Body of pancreas (tissue), 4 donors: Measurements from ENCODE around the gene TPO.

Experiments
- CTCF ChIP-seq, 7 experiments: fragments of 450-650 bp in 4 of 7; fragments of 200-600 bp in 3 of 7; sonication (generic) in 3 of 7; IDR thresholded peaks; one replicate each; pipeline ENCODE4 v1.5.1; 2016 to 2019; ENCODE audit warnings: antibody characterized with exemption in 7 of 7
- POLR2A ChIP-seq, 3 donors: fragments of 450-650 bp; IDR thresholded peaks; one replicate each; pipeline ENCODE4 v1.6.1; 2016; ENCODE audit warnings: antibody characterized with exemption in 3 of 3, mild to moderate bottlenecking in 2 of 3

- TF ChIP-seq CTCF (IDR thresholded peaks at IDR 0.05) (no peak), POLR2A (IDR thresholded peaks at IDR 0.05) (no peak)
These were observed 96.2 kb downstream of the TPO start for GRCh38 chr2:1509271-1510065.
